Right lobe of liver (tissue), 6 donors: ENCODE results near the gene PTCH2. TPM values are rescaled to one million over a fixed set of nuclear protein-coding genes. Genes with fewer than 3 reads are reported as not detected.

Experiments used
- ATAC-seq, 4 donors: fragments of 200-7000 bp; cut with Tn5 transposase; one replicate each; pipeline ENCODE4 v1.9.1; 2020; ENCODE audit warnings: mild to moderate bottlenecking in 4 of 4, moderate library complexity in 4 of 4
- DNase-seq, 3 donors: peaks; one replicate each; pipeline ENCODE4 v3.0.0-alpha.2; 2020
- H3K27ac ChIP-seq, 3 donors: fragments of 200-600 bp; one replicate each; pipeline ENCODE4 v1.8.0; 2022
- H3K27me3 ChIP-seq, 2 donors: fragments of 200-600 bp; one replicate each; pipeline ENCODE4 v1.8.0; 2022
- H3K36me3 ChIP-seq, 4 donors: fragments of 200-600 bp; sonication (generic) in 1 of 4; one replicate each; pipeline versions ENCODE4 v1.5.1 to v1.8.0; 2017 to 2022; ENCODE audit warnings: control low read depth in 1 of 4
- H3K4me1 ChIP-seq, 4 donors: fragments of 200-600 bp; sonication (generic) in 1 of 4; one replicate each; pipeline versions ENCODE4 v1.5.1 to v1.8.0; 2017 to 2022; ENCODE audit warnings: control low read depth in 1 of 4
- H3K4me3 ChIP-seq, 3 donors: fragments of 200-600 bp; one replicate each; pipeline ENCODE4 v1.8.0; 2022
- H3K9me3 ChIP-seq, 4 donors: fragments of 200-600 bp; sonication (generic) in 1 of 4; one replicate each; pipeline versions ENCODE4 v1.5.1 to v1.8.0; 2017 to 2022; ENCODE audit warnings: control low read depth in 1 of 4
- CTCF ChIP-seq, 4 donors: fragments of 200-600 bp in 3 of 4; fragments of 450-650 bp in 1 of 4; IDR thresholded peaks; one replicate each; pipeline versions ENCODE4 v1.5.1 to v1.8.0; 2016 to 2022; ENCODE audit warnings: antibody characterized with exemption in 4 of 4, mild to moderate bottlenecking in 2 of 4
- POLR2A ChIP-seq: fragments of 450-650 bp; IDR thresholded peaks from one replicate; pipeline ENCODE4 v1.6.1; 2017; ENCODE audit warnings: antibody characterized with exemption, mild to moderate bottlenecking
- WGBS: methylation state at CpG from one replicate; pipeline ENCODE4 v1.1.6; 2018; ENCODE audit warnings: low coverage, low lambda C conversion rate; ENCODE audit not compliant: insufficient coverage; ENCODE audit errors: missing lambda C conversion rate; 5-methylcytosine and 5-hydroxymethylcytosine counted together
- intact Hi-C, 2 donors: fragments of 100-400 bp; cut with DNase I; formaldehyde crosslinking; loops; one replicate each; pipeline versions ENCODE4 v1.11.2 to v1.14.1; 2022
- total RNA-seq, 6 experiments: library from RNA; depleted of rRNA in 2 of 6; stranded (reverse); fragments of >200 nt in 2 of 6; fragmentation: NEBNext Ultra II Directional in 3 of 6; extraction: Animal tissue kit (Norgen Biotek cat#: 25700) in 3 of 6; gene quantifications; one replicate each; pipeline versions ENCODE4 v1.1.0 to v1.2.4, GENCODE V29; 2016 to 2023
- donor health status: DM: no; HTN: yes; CAD: no.
- donor health status: DM: no; HTN: no; CAD: no.
- donor health status: DM: no; HTN: no; CAD: no.
- donor health status: DM: no; HTN: yes; CAD: no.
- donor health status: DM: no; HTN: yes; CAD: no.

PTCH2 gene
- total RNA-seq, 6 experiments from 2014 or later, result 0.19 to 0.68 (median 0.35) TPM

- no peak for ATAC-seq
- Histone ChIP-seq H3K4me1 (no peaks in the 10 kb centered on the region), H3K9me3 (no peaks in the 10 kb centered on the region), H3K27me3 (no peaks in the 10 kb centered on the region), H3K4me3 (no peak overlapping the region), H3K36me3 (no peaks in the 10 kb centered on the region), H3K27ac (no peak overlapping the region)
- WGBS, result 92% methylated on average over 5 of the region's 7 CpGs
- TF ChIP-seq POLR2A (no peak), CTCF (IDR thresholded peaks at IDR 0.05) (no peak)
- intact Hi-C loops, result no loop called here
- no peak for DNase-seq
Observed at GRCh38 chr1:44848456-44849181, 5.6 kb upstream of the PTCH2 start.

GRCh38 chr1:44847845-44848244 lies 4.8 kb upstream of the PTCH2 start:
- Histone ChIP-seq H3K27me3 (no peaks in the 10 kb centered on the region), H3K9me3 (no peaks in the 10 kb centered on the region), H3K36me3 (no peaks in the 10 kb centered on the region), H3K4me3 (no peak overlapping the region), H3K27ac (no peak overlapping the region), H3K4me1 (peaks cover 0 to 5% (median 0%) of the 10 kb centered on the region in 4 donors)
- 100% methylated on average over 1 of the region's 1 CpG for WGBS
- intact Hi-C loops, result no loop called here
- ATAC-seq (no peak), DNase-seq (no peak)
- TF ChIP-seq POLR2A (no peak), CTCF (IDR thresholded peaks at IDR 0.05) (no peak)

- TF ChIP-seq POLR2A (no peak), CTCF (IDR thresholded peaks at IDR 0.05) (no peak)
- Histone ChIP-seq H3K36me3 (no peaks in the 10 kb centered on the region), H3K9me3 (no peaks in the 10 kb centered on the region), H3K27me3 (no peaks in the 10 kb centered on the region), H3K27ac (no peak overlapping the region), H3K4me3 (no peak overlapping the region), H3K4me1 (peaks cover 0 to 5% (median 0%) of the 10 kb centered on the region in 4 donors)
- intact Hi-C loops, result no loop called here
- no peak for DNase-seq
- no peak for ATAC-seq
- no CpG with 5 or more reads among the region's 1 CpG for WGBS
Observed at GRCh38 chr1:44846985-44847384, 3.9 kb upstream of the PTCH2 start.

- Histone ChIP-seq H3K27ac (no peak overlapping the region), H3K27me3 (no peaks in the 10 kb centered on the region), H3K9me3 (no peaks in the 10 kb centered on the region), H3K4me3 (peak overlapping the region in 2 of 3 donors; percentile 21 to 43), H3K4me1 (peaks cover 0 to 5% (median 0%) of the 10 kb centered on the region in 4 donors), H3K36me3 (no peaks in the 10 kb centered on the region)
- TF ChIP-seq CTCF (IDR thresholded peaks at IDR 0.05), result no peak
- no peak for TF ChIP-seq POLR2A
- intact Hi-C loops, result no loop called here
- DNase-seq (no peak), ATAC-seq (peak in 1 of 4 donors; percentile 15)
- WGBS, result 74% methylated on average over 14 of the region's 16 CpGs
Observed at GRCh38 chr1:44842486-44842861, 579 bp downstream of the PTCH2 start.
